Peyer's patch (tissue), 4 donors: ENCODE results near the gene SYCN.

Experiments
- POLR2A ChIP-seq, 2 donors: fragments of 450-650 bp; IDR thresholded peaks; one replicate each; pipeline ENCODE4 v1.5.1; 2017; ENCODE audit warnings: antibody characterized with exemption in 2 of 2, mild to moderate bottlenecking in 2 of 2, moderate library complexity in 2 of 2
- TF ChIP-seq, protein P1 (sequence below), 6 experiments: fragments of 450-650 bp in 4 of 6; fragments of 200-600 bp in 2 of 6; sonication (generic) in 1 of 6; IDR thresholded peaks; one replicate each; pipeline ENCODE4 v1.5.1; 2017 to 2019; ENCODE audit warnings: antibody characterized with exemption in 6 of 6, mild to moderate bottlenecking in 3 of 6, moderate library complexity in 1 of 6

DNA sequence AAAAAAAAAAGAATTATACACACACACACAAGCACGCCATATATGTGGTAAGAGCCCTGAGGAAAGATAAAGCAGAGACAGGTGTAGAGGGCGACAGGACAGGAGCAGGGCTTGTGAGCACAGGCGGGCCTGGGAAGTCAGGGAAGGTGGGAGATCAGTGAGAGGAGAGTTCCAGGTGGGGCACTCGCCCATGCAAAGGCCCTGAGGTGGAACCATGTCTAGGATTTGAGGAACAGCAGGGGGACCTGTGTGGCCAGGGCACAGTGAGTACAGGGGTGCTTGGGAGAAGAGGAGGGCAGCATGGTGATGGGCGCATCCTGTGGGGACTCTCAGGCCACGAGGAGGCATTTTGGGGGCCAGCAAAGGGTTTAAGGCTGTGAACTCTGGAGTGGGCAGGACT lies 39.8 kb downstream of the SYCN start:
- TF ChIP-seq POLR2A (IDR thresholded peaks at IDR 0.05): no peak
- TF ChIP-seq, protein P1, sequence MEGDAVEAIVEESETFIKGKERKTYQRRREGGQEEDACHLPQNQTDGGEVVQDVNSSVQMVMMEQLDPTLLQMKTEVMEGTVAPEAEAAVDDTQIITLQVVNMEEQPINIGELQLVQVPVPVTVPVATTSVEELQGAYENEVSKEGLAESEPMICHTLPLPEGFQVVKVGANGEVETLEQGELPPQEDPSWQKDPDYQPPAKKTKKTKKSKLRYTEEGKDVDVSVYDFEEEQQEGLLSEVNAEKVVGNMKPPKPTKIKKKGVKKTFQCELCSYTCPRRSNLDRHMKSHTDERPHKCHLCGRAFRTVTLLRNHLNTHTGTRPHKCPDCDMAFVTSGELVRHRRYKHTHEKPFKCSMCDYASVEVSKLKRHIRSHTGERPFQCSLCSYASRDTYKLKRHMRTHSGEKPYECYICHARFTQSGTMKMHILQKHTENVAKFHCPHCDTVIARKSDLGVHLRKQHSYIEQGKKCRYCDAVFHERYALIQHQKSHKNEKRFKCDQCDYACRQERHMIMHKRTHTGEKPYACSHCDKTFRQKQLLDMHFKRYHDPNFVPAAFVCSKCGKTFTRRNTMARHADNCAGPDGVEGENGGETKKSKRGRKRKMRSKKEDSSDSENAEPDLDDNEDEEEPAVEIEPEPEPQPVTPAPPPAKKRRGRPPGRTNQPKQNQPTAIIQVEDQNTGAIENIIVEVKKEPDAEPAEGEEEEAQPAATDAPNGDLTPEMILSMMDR (IDR thresholded peaks at IDR 0.05): no peak
